Astrocyte of the cerebellum (primary cell): Measurements from ENCODE around the gene PBRM1.

ENCODE experiments used
- DNase-seq: peaks from one replicate; pipeline ENCODE4 v3.0.0-alpha.2; 2011; ENCODE audit warnings: low read depth
- H3K4me3 ChIP-seq: 2 replicates; pipeline ENCODE4 v1.5.1; 2011; ENCODE audit warnings: mild to moderate bottlenecking, low read depth, low read length, moderate library complexity
- CTCF ChIP-seq: IDR thresholded peaks from 2 replicates; pipeline ENCODE4 v1.5.1; 2012; ENCODE audit warnings: low read length, low read depth, moderate library complexity, mild to moderate bottlenecking; ENCODE audit errors: missing control alignments
- in situ Hi-C: cut with HindIII; loops from 2 replicates; pipeline ENCODE4 v1.10.0; 2017; ENCODE audit warnings: low sequenced_read_pairs

PBRM1 gene

GRCh38 chr3:52546111-52546901 is 139.4 kb downstream of the PBRM1 start:
- DNase-seq, result no peak
- no peak overlapping the region for H3K4me3 ChIP-seq
- in situ Hi-C loops, result no loop called here
- TF ChIP-seq CTCF, result no peak

- no peak for DNase-seq
- in situ Hi-C loops, result no loop called here
- H3K4me3 ChIP-seq, result no peak overlapping the region
- no peak for TF ChIP-seq CTCF
These were observed 140.8 kb downstream of the PBRM1 start for GRCh38 chr3:52544937-52545336.

GRCh38 chr3:52541050-52541449 is 144.7 kb downstream of the PBRM1 start:
- no peak overlapping the region for H3K4me3 ChIP-seq

GRCh38 chr3:52539010-52539653 is 146.6 kb downstream of the PBRM1 start:
- no peak overlapping the region for H3K4me3 ChIP-seq
- DNase-seq, result no peak
- TF ChIP-seq CTCF, result no peak
- in situ Hi-C loops, result loop anchor here (5.0 kb wide), 1 partner anchor 33 kb away; no protein-coding TSS in a partner anchor

More at GRCh38 chr3:52541050-52541449, 144.7 kb downstream of the PBRM1 start:
- DNase-seq, result no peak
- in situ Hi-C loops, result no loop called here
- no peak for TF ChIP-seq CTCF

GRCh38 chr3:52537726-52538421 is 147.8 kb downstream of the PBRM1 start:
- no peak for TF ChIP-seq CTCF
- in situ Hi-C loops, result loop anchor here (5.0 kb wide), 1 partner anchor 34 kb away; no protein-coding TSS in a partner anchor
- no peak for DNase-seq
- H3K4me3 ChIP-seq, result peak overlapping the region; percentile 94

GRCh38 chr3:52537165-52537620 is 148.5 kb downstream of the PBRM1 start:
- no peak for TF ChIP-seq CTCF
- in situ Hi-C loops, result loop anchor here (5.0 kb wide), 1 partner anchor 35 kb away; no protein-coding TSS in a partner anchor
- peak overlapping the region; percentile 94 for H3K4me3 ChIP-seq
- DNase-seq, result no peak
